Activated CD4-positive, alpha-beta T cell treated with anti-CD3 and anti-CD28 coated beads for 36 hours (primary cell): ENCODE data around the gene ZNF606. TPM values are rescaled to one million over a fixed set of nuclear protein-coding genes. Genes with fewer than 3 reads are reported as not detected.

Experiments
- ATAC-seq: fragments of 200-7000 bp; cut with Tn5 transposase; one replicate; pipeline ENCODE4 v1.10.0; 2021; ENCODE audit warnings: mild to moderate bottlenecking, moderate library complexity
- CTCF ChIA-PET: fragments of 350-600 bp; sonication (Branson Sonifier 250); formaldehyde crosslinking; loops from one replicate; lab custom pipeline; 2021; ENCODE audit warnings: antibody characterized with exemption; lab: Charles Lee
- POLR2A ChIA-PET: fragments of 350-600 bp; sonication (Branson Sonifier 250); formaldehyde crosslinking; loops from one replicate; lab custom pipeline; 2021; ENCODE audit warnings: antibody characterized with exemption, inconsistent platforms; lab: Charles Lee
- DNase-seq: peaks from one replicate; pipeline ENCODE4 v3.0.0-alpha.2; 2020
- H3K27ac Mint-ChIP-seq: one replicate; pipeline ENCODE4 v1.8.0; 2021; ENCODE audit warnings: mixed read lengths
- H3K27me3 Mint-ChIP-seq: one replicate; pipeline ENCODE4 v1.8.0; 2021; ENCODE audit warnings: mixed read lengths
- H3K36me3 Mint-ChIP-seq: one replicate; pipeline ENCODE4 v1.8.0; 2021; ENCODE audit warnings: low read depth, mixed read lengths
- H3K4me1 Mint-ChIP-seq: one replicate; pipeline ENCODE4 v1.8.0; 2021; ENCODE audit warnings: mixed read lengths
- H3K4me3 Mint-ChIP-seq: one replicate; pipeline ENCODE4 v1.8.0; 2021; ENCODE audit warnings: mild to moderate bottlenecking, moderate library complexity, mixed read lengths
- H3K9me3 Mint-ChIP-seq: one replicate; pipeline ENCODE4 v1.8.0; 2021; ENCODE audit warnings: low read depth, mixed read lengths
- intact Hi-C, 2 experiments: fragments of 100-400 bp; cut with DNase I in 1 of 2; cut with micrococcal nuclease in 1 of 2; formaldehyde crosslinking; loops; one replicate each; pipeline versions ENCODE4 v1.14.2 to v1.15.1; 2022 to 2024; cut with DNase I, micrococcal nuclease
- total RNA-seq, 2 experiments: library from RNA; stranded (reverse); gene quantifications; one replicate each; pipeline ENCODE4 v1.2.3, GENCODE V29; 2021

ZNF606 gene
- 1 to 10 TPM; 6.0 to 8.9 TPM for total RNA-seq

DNA sequence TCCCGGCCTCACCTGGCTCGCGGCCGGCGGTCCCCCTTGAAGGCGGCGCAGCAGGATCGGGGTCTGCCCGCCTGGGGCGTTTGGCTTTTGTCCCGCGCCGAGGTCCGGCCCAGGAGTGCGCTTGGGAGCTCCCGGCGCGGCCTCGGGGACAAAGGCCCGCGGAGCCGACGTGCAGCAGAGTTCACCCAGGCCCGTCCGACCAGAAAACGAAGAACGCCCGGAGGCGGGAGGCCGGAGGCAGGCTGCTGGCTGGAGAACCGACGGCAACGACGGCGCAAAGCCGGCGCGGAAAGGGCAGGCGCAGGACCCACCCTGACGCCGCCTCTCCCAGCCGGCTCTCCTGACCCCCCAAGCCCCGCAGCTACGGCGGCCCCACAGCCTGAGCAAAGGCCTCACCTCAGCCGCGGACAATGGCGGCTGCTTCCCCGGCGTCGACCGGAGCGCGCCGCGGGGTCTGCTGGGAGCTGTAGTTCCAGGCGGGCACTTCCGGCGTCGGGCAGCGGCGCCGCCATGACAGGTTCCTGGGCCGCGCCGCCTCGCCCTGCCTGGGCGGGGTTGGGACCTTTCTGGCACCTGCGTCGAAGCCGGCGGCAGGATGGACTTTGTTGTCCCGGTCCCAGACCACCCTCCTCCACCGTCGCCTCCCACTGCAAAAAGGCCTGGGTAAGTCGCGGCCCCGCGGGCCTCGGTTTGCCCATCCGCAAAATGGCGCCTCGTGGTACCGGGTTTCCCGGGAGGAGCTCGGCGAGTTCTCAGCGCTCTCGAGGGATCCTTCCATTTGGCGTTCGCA, at the start of gene ZNF606:
TSS of gene ZNF606 (minus strand) at position 437 of the 790 bp plus-strand sequence. CDS start 1,501 bp downstream, outside the sequence.
- ChIA-PET CTCF (interaction anchor here (0.7 to 2.7 kb wide), 6 partner anchors 11 to 1377 kb away, joined by 3 to 6 read pairs (median 4); partner anchors contain the start of gene ZNF551), POLR2A (interaction anchor here (0.5 kb wide), 1 partner anchor 39 kb away, joined by 6 read pairs; no protein-coding TSS in a partner anchor)
- DNase-seq (peak; percentile 93), ATAC-seq (peak; percentile 99)
- Mint-ChIP-seq H3K27ac (peak within 1 kb of the TSS; percentile 86), H3K9me3 (peaks cover 51% of the 10 kb centered on the region), H3K36me3 (peaks cover 90% of the 10 kb centered on the region), H3K27me3 (no peaks in the 10 kb centered on the region), H3K4me3 (peak within 1 kb of the TSS; percentile 80), H3K4me1 (peaks cover 29% of the 10 kb centered on the region)
- intact Hi-C loops = loop anchor here (1.0 to 5.0 kb wide), 10 partner anchors 55 to 1407 kb away; partner anchors contain the start of genes ZNF256 (in 2 of the 2), RPS5 (in 1 of the 2), TRAPPC2B (in 1 of the 2) and ZNF17 (in 1 of the 2)

DNA sequence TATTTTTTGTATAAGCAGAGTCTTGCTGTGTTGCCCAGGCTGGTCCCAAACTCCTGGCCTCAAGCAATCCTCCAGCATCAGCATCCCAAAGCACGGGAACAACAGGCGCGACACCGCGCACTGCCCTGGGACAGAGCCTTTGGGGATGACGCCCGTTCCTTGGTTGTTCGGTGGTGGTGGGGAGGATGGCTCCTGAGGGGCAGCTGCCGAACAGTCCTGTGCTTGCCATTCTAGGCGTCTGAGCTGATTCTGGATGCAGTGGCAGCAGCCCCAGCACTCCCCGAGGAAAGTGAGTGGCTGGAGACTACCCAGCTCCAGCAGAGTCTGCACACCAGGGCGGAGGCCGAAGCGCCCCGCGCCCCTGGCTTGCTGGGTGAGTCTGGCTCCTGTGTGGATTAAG, 49.6 kb upstream of the ZNF606 start:
- Mint-ChIP-seq H3K27ac (no peak overlapping the region), H3K36me3 (peaks cover 28% of the 10 kb centered on the region), H3K27me3 (peaks cover 15% of the 10 kb centered on the region), H3K9me3 (peaks cover 33% of the 10 kb centered on the region), H3K4me3 (no peak overlapping the region), H3K4me1 (no peaks in the 10 kb centered on the region)
- DNase-seq (no peak), ATAC-seq (no peak)
- ChIA-PET POLR2A (no interaction called here), CTCF (no interaction called here)
- intact Hi-C loops = no loop called here

DNA sequence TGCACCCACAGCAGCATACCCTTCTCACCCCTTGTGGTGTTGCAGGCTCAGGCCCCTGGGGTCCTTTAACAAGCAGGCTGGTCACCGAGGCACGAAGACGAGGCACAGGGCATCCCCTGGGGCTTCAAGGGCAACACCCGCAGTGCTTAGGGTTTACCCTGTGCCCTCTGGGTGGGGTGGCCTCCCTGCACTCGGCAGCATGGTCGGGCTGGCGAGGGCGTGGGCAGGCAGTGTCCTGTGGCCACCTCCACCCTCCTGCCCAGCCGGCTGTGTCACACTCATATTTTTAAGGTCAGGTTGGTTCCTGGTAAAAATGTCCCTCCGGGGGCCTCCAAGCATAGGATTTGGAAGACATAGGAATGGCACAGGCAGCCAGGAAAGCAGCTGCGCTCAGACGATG, 45.1 kb upstream of the ZNF606 start:
- DNase-seq = no peak
- no peaks in the 10 kb centered on the region for H3K4me1 Mint-ChIP-seq
- peaks cover 35% of the 10 kb centered on the region for H3K9me3 Mint-ChIP-seq
- no peak overlapping the region for H3K4me3 Mint-ChIP-seq
- ChIA-PET CTCF (no interaction called here), POLR2A (no interaction called here)
- H3K36me3 Mint-ChIP-seq = peaks cover 24% of the 10 kb centered on the region
- no peak overlapping the region for H3K27ac Mint-ChIP-seq
- ATAC-seq = no peak
- H3K27me3 Mint-ChIP-seq = no peaks in the 10 kb centered on the region
- intact Hi-C loops = no loop called here

DNA sequence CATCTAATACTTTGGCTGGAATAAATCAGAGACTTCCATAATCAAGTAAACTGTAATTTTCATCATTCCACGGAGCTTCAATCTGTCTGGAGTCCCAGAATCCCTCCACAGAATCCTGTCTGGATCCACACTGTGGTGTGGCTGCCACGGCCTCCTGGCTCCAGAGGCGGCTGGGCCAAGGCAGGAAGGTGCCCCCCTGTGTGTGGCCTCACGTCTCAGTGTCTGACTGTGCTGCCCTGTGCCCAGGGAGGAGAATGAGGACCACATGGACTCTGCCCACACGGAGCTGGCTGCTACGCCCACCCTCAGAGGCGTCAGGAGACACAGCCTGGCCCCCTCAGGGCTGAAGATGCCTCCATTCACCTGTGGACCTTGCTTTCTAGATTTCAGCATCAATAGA, 44.2 kb upstream of the ZNF606 start:
- ATAC-seq = no peak
- CTCF ChIA-PET = no interaction called here

DNA sequence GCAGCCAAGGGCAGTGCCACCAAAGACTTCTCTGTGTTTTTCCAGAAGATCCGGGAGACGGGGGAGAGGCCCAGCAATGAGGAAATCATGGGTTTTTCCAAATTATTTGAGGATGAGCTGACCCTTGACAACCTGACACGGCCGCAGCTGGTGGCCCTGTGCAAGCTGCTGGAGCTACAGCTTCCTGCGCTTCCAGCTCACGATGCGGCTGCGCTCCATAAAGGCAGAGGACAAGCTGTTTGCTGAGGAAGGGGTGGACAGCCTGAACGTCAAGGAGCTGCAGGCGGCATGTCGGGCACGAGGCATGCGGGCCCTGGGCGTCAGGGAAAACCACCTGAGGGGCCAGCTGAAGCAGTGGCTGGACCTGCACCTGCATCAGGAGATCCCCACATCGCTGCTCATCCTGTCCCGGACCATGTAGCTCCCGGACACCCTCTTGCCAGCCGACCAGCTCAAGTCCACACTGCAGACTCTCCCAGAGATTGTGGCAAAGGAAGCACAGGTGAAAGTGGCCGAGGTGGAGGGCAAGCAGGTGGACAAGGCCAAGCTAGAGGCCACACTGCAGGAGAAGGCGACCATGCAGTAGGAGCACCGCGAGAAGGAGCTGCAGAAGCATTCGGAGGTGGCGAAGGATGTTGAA, 42.9 kb upstream of the ZNF606 start:
- POLR2A ChIA-PET = no interaction called here
- no peak for ATAC-seq
- Mint-ChIP-seq H3K27me3 (no peaks in the 10 kb centered on the region), H3K4me1 (no peaks in the 10 kb centered on the region), H3K36me3 (peaks cover 26% of the 10 kb centered on the region), H3K27ac (no peak overlapping the region), H3K9me3 (peaks cover 41% of the 10 kb centered on the region), H3K4me3 (no peak overlapping the region)
- CTCF ChIA-PET = no interaction called here
- no peak for DNase-seq
- intact Hi-C loops = no loop called here

More for the DNA sequence above, 44.2 kb upstream of the ZNF606 start:
- Mint-ChIP-seq H3K36me3 (peaks cover 24% of the 10 kb centered on the region), H3K9me3 (peaks cover 35% of the 10 kb centered on the region), H3K27me3 (no peaks in the 10 kb centered on the region), H3K27ac (no peak overlapping the region), H3K4me1 (no peaks in the 10 kb centered on the region), H3K4me3 (no peak overlapping the region)
- POLR2A ChIA-PET = no interaction called here
- DNase-seq = no peak
- intact Hi-C loops = no loop called here

DNA sequence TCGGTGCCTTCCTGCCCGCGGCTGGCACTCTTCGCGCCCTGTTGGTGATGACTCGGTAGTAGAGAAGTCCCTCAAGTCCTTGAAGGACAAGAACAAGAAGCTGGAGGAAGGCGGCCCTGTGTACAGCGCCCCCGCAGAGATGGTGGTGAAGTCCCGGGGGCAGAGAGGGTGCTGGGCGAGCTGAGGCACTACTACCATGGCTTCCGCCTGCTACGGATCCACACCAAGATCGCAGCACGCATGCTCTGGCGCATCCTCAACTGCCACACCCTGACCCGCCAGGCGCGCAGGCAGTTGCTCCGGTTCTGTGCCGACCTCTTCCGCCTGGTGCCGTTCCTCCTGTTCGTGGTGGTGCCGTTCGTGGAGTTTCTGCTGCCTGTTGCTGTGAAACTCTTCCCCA, 42.3 kb upstream of the ZNF606 start:
- no peak for DNase-seq
- no peaks in the 10 kb centered on the region for H3K4me1 Mint-ChIP-seq
- H3K36me3 Mint-ChIP-seq = peaks cover 26% of the 10 kb centered on the region
- ATAC-seq = no peak
- no peak overlapping the region for H3K27ac Mint-ChIP-seq
- H3K4me3 Mint-ChIP-seq = no peak overlapping the region
- H3K27me3 Mint-ChIP-seq = no peaks in the 10 kb centered on the region
- CTCF ChIA-PET = no interaction called here
- POLR2A ChIA-PET = no interaction called here
- intact Hi-C loops = no loop called here
- peaks cover 39% of the 10 kb centered on the region for H3K9me3 Mint-ChIP-seq

DNA sequence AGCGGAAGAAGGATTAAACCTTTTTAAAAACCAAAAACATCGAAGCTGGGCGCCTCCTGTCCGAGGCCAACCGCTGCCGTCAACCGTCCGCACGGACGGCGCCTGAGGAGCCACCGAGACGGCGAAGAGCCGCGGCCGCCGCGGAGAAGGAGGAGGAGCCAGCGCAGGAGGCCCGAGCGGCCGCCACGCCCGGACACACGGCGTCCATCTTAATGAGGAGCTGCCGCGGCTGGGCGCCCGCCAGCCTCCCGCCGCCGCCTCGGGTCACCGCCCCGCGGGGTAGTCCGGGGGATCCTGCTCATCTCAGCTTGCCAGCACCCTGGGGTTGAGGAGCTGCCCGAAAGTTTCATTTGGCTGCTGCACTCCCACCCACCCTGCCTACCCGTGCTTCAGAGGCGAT, 41.8 kb upstream of the ZNF606 start:
- Mint-ChIP-seq H3K36me3 (peaks cover 22% of the 10 kb centered on the region), H3K9me3 (peaks cover 34% of the 10 kb centered on the region), H3K27me3 (no peaks in the 10 kb centered on the region), H3K27ac (no peak overlapping the region), H3K4me3 (no peak overlapping the region), H3K4me1 (no peaks in the 10 kb centered on the region)
- DNase-seq (no peak), ATAC-seq (no peak)
- CTCF ChIA-PET = interaction anchor here (0.6 kb wide), 1 partner anchor 476 kb away, joined by 3 read pairs; the partner anchor contains the start of gene ZBTB45
- POLR2A ChIA-PET = no interaction called here
- intact Hi-C loops = no loop called here

DNA sequence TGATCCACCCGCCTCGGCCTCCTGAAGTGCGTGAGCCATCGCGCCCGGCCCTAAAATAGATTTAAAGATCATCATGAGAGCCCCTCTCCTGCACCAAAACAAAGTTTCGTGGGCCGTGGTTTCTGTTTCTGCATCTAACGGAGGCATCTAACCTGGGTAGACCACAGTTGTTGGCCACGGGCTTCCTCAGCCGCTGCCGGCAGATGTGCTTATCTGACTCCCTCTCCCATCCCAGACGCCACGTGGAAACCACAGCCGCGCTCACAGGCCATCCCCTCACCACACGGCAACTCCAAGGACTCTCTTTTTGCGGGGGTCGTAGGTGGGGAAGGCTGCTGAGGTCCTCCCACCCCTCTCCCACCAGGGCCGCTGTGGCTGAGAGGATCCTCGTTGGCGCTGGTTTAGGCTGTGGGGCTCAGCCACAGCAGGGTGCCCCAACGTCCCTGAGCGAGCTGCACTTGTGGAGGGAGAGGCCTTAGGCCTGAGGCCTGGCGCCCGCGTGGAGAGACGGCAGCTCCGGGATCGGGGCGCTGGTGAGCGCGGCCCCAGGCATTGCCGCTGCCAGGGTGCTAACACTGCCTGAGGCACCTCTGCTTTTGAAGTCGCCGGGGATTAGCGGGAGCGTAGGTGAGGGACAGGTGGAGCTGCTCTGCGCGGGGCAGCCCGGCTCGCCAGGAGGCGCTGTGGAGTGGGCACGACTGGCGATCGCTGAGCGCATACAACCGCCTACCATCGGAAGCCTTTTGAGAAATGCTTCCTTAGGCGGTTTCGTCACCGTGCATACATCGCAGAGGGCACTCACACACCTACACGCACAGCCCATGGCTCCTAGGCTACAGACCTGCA, 40.1 kb upstream of the ZNF606 start:
- ChIA-PET CTCF (no interaction called here), POLR2A (no interaction called here)
- H3K27me3 Mint-ChIP-seq = peaks cover 2% of the 10 kb centered on the region
- H3K36me3 Mint-ChIP-seq = peaks cover 23% of the 10 kb centered on the region
- no peak overlapping the region for H3K27ac Mint-ChIP-seq
- peaks cover 31% of the 10 kb centered on the region for H3K9me3 Mint-ChIP-seq
- peak; percentile 29 for DNase-seq
- intact Hi-C loops = no loop called here
- ATAC-seq = no peak
- H3K4me1 Mint-ChIP-seq = no peaks in the 10 kb centered on the region
- H3K4me3 Mint-ChIP-seq = no peak overlapping the region

DNA sequence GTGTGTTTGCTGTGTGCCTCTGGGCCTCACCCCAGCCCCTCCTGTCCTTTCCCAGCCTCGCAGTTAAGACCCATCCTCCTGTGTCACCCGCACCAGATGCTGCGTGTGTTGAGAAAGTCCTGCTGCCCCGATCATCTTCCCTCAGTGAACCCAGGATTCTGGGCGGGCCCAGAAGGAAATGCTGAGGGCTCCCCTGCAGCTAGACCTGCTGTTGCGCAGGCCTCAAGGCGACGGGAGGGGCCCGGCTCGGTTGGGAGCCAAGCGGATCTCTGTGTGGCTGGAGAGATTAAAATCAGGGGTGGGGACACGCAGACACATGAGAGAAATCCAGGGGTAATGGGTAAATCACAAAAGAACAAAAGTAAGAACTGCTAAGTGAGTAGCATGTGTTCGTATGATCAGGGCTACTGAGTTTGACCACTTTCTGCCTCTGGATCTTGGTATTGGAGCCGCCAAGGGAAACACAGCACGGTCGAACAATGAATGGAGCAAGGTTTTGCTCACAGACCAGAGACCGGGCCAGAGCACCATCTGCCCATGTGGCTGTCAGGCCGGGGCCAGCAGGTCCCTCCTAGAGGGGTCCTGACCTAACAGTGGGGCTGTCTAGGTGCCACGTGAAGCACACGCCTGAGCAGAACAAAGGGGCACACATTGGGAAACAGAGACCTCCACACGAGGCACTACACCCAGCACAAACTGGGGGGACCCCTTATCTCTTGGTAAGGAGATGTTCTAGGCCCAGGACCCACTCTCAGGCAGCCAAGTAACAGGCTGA, 38.3 kb upstream of the ZNF606 start:
- H3K9me3 Mint-ChIP-seq = peaks cover 28% of the 10 kb centered on the region
- POLR2A ChIA-PET = no interaction called here

DNA sequence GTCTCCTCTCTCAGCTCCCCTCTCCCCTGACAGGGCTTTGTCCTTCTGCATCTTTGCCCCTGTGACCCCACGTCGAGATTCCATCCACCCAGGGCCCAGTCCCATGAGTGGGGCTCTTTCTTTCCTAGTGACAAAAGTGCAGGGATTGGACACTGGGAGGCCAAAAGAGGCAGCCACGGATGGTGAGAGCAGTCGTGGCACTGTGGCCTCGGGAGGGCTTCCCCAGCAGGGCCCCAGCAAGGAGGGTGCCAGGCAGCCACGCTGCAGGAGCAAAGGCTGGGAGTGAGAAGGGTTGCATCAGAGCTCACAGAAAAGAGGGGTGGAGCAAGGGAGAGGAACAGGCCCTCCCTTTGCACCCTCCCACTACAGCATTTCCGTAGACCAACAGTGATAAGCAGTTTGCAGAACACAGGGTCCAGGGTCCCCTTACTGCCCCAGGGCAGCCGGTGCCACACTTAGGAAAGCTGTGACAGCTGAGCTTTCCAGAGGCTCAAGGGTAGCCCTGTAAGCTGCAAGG, 36.1 kb upstream of the ZNF606 start:
- H3K36me3 Mint-ChIP-seq = peaks cover 30% of the 10 kb centered on the region

More for the DNA sequence above, 38.3 kb upstream of the ZNF606 start:
- ATAC-seq (no peak), DNase-seq (no peak)
- CTCF ChIA-PET = interaction anchor here (0.5 kb wide), 1 partner anchor 188 kb away, joined by 3 read pairs; the partner anchor contains the start of gene ZNF544
- peaks cover 22% of the 10 kb centered on the region for H3K36me3 Mint-ChIP-seq
- intact Hi-C loops = no loop called here
- H3K4me3 Mint-ChIP-seq = no peak overlapping the region
- no peaks in the 10 kb centered on the region for H3K4me1 Mint-ChIP-seq
- H3K27me3 Mint-ChIP-seq = peaks cover 8% of the 10 kb centered on the region
- H3K27ac Mint-ChIP-seq = no peak overlapping the region

More for the DNA sequence above, 36.1 kb upstream of the ZNF606 start:
- Mint-ChIP-seq H3K27ac (no peak overlapping the region), H3K9me3 (peaks cover 33% of the 10 kb centered on the region), H3K27me3 (peaks cover 20% of the 10 kb centered on the region), H3K4me3 (no peak overlapping the region), H3K4me1 (no peaks in the 10 kb centered on the region)
- DNase-seq (no peak), ATAC-seq (no peak)
- ChIA-PET POLR2A (no interaction called here), CTCF (interaction anchor here (0.6 kb wide), 2 partner anchors 117 to 937 kb away, joined by 3 read pairs; no protein-coding TSS in a partner anchor)
- intact Hi-C loops = no loop called here
